ENCODE data around the gene CNOT3. TPM values are rescaled to one million over a fixed set of nuclear protein-coding genes. Genes with fewer than 3 reads are reported as not detected.

The CNOT3 gene
- total and polyA plus RNA-seq, 2 donors: 11.6 to 35.8 TPM

DNA sequence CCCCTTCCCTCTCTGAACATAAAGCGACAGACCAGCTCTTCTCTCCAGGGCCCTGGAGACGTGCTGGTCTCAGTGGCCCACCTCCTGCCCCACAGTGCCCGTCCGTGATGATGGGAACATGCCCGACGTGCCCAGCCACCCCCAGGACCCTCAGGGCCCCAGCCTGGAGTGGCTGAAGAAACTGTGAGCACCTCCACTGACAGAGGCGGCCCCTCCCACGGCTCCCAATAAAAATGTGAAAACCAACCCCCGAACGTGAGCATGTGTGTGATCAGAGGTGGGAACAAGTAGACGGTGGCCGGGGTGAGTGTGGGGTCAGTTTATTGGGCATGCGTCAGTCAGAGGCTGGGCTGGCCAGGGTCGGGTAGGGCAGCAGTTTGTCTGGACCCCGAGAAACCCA is 30.8 kb upstream of the CNOT3 start:
- Histone ChIP-seq H3K4me1 (ENCODE audit: insufficient read depth) (no peaks in the 10 kb centered on the region), H3K27ac (ENCODE audit: low read depth) (no peak overlapping the region), H3K4me3 (ENCODE audit: low read depth, low read length) (no peak overlapping the region), H3K36me3 (ENCODE audit: insufficient read depth) (peaks cover 2% of the 10 kb centered on the region)
- 72% methylated on average over 15 of the region's 15 CpGs for WGBS
- DNase-seq (ENCODE audit: extremely low spot score): no peak

DNA sequence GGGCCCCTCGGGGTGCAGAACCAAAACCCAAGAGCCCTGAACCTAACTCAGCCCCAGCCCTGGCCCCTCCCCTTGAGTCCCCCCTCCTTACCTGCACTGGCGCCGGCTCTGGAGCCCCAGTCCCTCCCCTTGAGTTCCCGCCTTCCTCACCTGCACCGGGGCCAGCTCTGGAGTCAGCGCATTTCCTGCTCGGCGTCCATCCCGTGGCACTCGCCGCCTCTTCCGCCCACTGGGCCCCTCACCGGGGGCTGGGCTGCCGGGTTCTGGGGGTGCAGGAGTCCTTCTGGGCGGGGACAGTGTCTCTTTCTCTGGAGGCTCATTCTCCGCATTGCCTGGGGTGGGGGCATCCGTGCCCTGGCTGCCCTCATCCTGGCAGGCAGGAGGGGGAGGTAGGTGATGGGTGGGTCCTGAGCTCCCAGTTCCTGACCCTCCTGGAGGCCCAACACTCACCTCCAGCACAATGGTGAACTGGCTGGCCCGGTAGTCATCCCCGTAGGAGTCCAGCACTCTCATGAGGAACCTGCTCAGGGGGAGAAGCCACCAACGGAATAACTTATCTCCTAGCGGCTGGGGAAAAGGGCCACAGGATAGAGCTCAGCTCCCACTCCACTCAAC is 29.6 kb upstream of the CNOT3 start:
- Histone ChIP-seq H3K27ac (ENCODE audit: low read depth) (no peak overlapping the region), H3K36me3 (ENCODE audit: insufficient read depth) (peaks cover 2% of the 10 kb centered on the region), H3K4me1 (ENCODE audit: insufficient read depth) (no peaks in the 10 kb centered on the region), H3K4me3 (ENCODE audit: low read depth, low read length) (no peak overlapping the region)
- no peak for DNase-seq (ENCODE audit: extremely low spot score)
- 79% methylated on average over 21 of the region's 21 CpGs for WGBS

DNA sequence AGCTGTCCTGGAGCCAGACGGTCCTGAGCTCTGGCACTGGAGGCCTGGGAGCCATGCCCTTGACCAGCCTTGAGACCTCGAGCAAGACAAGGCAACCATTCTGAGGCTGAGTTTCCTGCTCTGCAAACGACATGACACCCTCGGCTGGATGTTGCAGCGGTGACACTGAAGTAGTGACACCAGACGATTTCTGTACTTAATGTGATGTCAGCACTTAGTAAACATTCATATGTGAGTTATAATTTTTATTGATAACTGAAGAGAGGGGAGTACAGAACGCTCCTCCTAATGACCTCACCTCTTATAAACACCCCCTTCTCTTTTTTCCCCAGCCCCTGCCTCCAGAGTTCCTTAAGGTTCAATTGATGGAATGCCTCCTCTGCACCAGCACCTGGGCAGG is 29.1 kb upstream of the CNOT3 start:
- peaks cover 2% of the 10 kb centered on the region for H3K36me3 ChIP-seq (ENCODE audit: insufficient read depth)
- 75% methylated on average over 7 of the region's 7 CpGs for WGBS
- H3K27ac ChIP-seq (ENCODE audit: low read depth): no peak overlapping the region

GRCh38 chr19:54109651-54110050 is 27.9 kb upstream of the CNOT3 start:
- 74% methylated on average over 6 of the region's 6 CpGs for WGBS
- Histone ChIP-seq H3K4me1 (ENCODE audit: insufficient read depth) (no peaks in the 10 kb centered on the region), H3K36me3 (ENCODE audit: insufficient read depth) (peaks cover 2% of the 10 kb centered on the region), H3K4me3 (ENCODE audit: low read depth, low read length) (no peak overlapping the region), H3K27ac (ENCODE audit: low read depth) (no peak overlapping the region)
- no peak for DNase-seq (ENCODE audit: extremely low spot score)

More for the DNA sequence above, 29.1 kb upstream of the CNOT3 start:
- Histone ChIP-seq H3K4me1 (ENCODE audit: insufficient read depth) (no peaks in the 10 kb centered on the region), H3K4me3 (ENCODE audit: low read depth, low read length) (no peak overlapping the region)
- DNase-seq (ENCODE audit: extremely low spot score): no peak

- Histone ChIP-seq H3K4me3 (ENCODE audit: low read depth, low read length) (peak overlapping the region; percentile 39), H3K4me1 (ENCODE audit: insufficient read depth) (no peaks in the 10 kb centered on the region), H3K36me3 (ENCODE audit: insufficient read depth) (peaks cover 5% of the 10 kb centered on the region), H3K27ac (ENCODE audit: low read depth) (no peak overlapping the region)
- 21% methylated on average over 28 of the region's 28 CpGs for WGBS
- DNase-seq (ENCODE audit: extremely low spot score): no peak
Measured at GRCh38 chr19:54114340-54115108, 23.0 kb upstream of the CNOT3 start.

DNA sequence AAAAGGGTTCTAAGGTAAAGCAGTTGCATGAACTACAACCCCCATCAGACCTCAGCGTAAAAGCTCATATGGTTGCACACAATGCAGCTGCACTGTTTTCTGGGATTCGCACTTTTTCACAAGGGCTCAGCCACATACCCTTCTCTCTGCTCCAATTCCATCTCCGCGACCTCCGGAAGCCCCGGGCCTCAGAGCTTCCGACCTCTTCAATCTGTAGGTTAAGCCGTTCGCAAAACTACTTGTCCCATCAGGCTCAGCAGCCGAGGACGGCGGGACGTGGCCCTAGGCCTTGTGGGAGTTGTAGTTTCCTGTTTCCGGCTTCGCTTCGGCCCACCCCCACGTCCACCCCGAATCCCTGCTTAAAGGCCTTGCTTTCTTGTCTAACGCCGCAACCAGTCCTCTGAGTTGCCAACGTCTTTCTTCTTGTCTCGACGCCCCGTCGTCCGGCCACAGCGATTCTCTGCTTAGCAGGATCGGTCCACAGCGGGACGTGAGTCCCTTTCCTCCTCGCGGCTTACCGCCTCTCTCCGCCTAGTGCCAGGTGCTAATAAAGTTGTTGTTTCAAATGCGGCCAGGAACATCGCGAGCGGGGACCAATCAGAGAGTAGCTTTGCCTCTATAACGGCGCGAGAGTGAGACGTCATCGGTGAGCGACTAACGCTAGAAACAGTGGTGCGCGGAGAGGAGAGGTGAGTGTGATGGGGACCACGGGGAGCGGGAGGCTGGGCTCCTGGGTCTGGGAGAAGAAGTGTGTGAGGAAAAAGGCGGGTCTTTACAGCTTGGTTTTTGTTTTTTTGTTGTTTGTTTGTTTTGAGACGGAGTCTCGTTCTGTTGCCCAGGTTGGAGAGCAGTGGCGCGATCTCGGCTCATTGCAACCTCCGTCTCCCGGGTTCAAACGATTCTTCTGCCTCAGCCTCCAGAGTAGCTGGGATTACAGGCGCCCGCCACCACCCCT is 22.2 kb upstream of the CNOT3 start, which contains the start of the genes PRPF31 and TFPT:
PRPF31 (plus strand) TSS at position 646 of the 955 bp plus-strand sequence. CDS start 2,525 bp downstream, outside the sequence.
TFPT (minus strand) TSS at position 549 of the 955 bp plus-strand sequence; CDS start at position 161, 388 bp downstream.
- peaks cover 5% of the 10 kb centered on the region for H3K36me3 ChIP-seq (ENCODE audit: insufficient read depth)
- under 1% methylated on average over 60 of the region's 60 CpGs for WGBS
- H3K27ac ChIP-seq (ENCODE audit: low read depth): peak within 1 kb of the TSS; percentile 88
- no peaks in the 10 kb centered on the region for H3K4me1 ChIP-seq (ENCODE audit: insufficient read depth)
- peak; percentile 98 for DNase-seq (ENCODE audit: extremely low spot score)
- H3K4me3 ChIP-seq (ENCODE audit: low read depth, low read length): peak within 1 kb of the TSS; percentile 39

DNA sequence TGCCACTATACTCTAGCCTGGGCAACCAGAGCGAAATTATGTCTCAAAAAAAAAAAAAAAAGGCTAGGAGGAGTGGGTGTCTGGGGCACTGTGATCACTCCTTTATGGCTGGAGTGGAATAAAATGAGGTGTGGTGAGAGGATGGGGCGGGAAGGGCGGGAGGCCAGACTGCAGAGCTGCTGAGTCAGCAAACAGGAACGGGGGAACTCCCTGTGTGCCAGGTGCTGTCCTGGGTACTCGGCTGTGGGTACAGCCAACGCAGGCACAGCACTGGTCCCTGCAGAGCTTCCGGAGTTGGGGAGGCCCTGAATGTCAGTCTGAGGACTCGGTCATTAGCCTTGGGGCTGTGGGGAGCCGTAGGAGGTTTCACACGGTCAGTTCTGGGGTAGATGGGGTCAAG is 16.3 kb upstream of the CNOT3 start:
- WGBS: 94% methylated on average over 10 of the region's 10 CpGs
- no peak overlapping the region for H3K27ac ChIP-seq (ENCODE audit: low read depth)
- peaks cover 7% of the 10 kb centered on the region for H3K36me3 ChIP-seq (ENCODE audit: insufficient read depth)
- no peak for DNase-seq (ENCODE audit: extremely low spot score)
- no peak overlapping the region for H3K4me3 ChIP-seq (ENCODE audit: low read depth, low read length)
- H3K4me1 ChIP-seq (ENCODE audit: insufficient read depth): no peaks in the 10 kb centered on the region

- Histone ChIP-seq H3K36me3 (ENCODE audit: insufficient read depth) (peaks cover 4% of the 10 kb centered on the region), H3K27ac (ENCODE audit: low read depth) (no peak overlapping the region), H3K4me1 (ENCODE audit: insufficient read depth) (no peaks in the 10 kb centered on the region), H3K4me3 (ENCODE audit: low read depth, low read length) (no peak overlapping the region)
- DNase-seq (ENCODE audit: extremely low spot score): no peak
- WGBS: 92% methylated on average over 17 of the region's 17 CpGs
Measured at GRCh38 chr19:54123682-54124081, 13.9 kb upstream of the CNOT3 start.

- Histone ChIP-seq H3K4me1 (ENCODE audit: insufficient read depth) (no peaks in the 10 kb centered on the region), H3K27ac (ENCODE audit: low read depth) (no peak overlapping the region), H3K4me3 (ENCODE audit: low read depth, low read length) (no peak overlapping the region), H3K36me3 (ENCODE audit: insufficient read depth) (peaks cover 6% of the 10 kb centered on the region)
- 93% methylated on average over 19 of the region's 19 CpGs for WGBS
- DNase-seq (ENCODE audit: extremely low spot score): no peak
Measured at GRCh38 chr19:54124393-54124792, 13.2 kb upstream of the CNOT3 start.

GRCh38 chr19:54125713-54126112 is 11.8 kb upstream of the CNOT3 start:
- H3K4me1 ChIP-seq (ENCODE audit: insufficient read depth): no peaks in the 10 kb centered on the region
- H3K4me3 ChIP-seq (ENCODE audit: low read depth, low read length): no peak overlapping the region
- peaks cover 8% of the 10 kb centered on the region for H3K36me3 ChIP-seq (ENCODE audit: insufficient read depth)
- WGBS: 91% methylated on average over 9 of the region's 9 CpGs
- no peak for DNase-seq (ENCODE audit: extremely low spot score)
- H3K27ac ChIP-seq (ENCODE audit: low read depth): no peak overlapping the region

DNA sequence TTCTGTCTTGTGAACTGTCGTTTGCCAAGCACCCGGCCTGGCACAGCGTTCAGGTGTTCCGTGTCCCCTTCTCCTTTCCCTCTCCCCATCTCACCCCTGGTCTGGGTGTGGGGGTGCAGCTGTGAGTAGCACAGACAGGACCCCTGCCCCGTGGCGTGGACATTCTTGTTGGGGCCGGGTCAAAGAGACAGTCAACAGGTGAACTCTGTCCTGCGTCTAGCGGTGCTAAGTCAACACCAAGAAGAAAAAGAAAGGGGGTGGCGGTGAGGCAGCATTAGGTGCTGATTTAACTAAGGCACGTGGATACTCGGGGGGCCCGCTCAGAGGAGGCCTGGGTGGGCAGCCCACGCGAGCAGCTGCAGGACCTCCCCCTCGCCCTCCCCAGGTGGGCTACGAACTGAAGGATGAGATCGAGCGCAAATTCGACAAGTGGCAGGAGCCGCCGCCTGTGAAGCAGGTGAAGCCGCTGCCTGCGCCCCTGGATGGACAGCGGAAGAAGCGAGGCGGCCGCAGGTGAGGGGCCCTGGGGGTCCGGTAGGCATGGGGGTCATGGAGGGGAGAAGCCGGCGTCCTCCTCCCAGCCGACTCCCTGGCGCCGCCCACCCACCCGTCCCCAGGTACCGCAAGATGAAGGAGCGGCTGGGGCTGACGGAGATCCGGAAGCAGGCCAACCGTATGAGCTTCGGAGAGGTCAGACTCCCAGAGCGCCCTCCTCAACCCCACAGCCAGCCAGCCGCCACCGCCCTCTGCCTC is 9.7 kb upstream of the CNOT3 start:
- WGBS: 91% methylated on average over 44 of the region's 44 CpGs
- no peak for DNase-seq (ENCODE audit: extremely low spot score)
- H3K27ac ChIP-seq (ENCODE audit: low read depth): no peak overlapping the region
- H3K36me3 ChIP-seq (ENCODE audit: insufficient read depth): peaks cover 8% of the 10 kb centered on the region
- H3K4me3 ChIP-seq (ENCODE audit: low read depth, low read length): no peak overlapping the region
- H3K4me1 ChIP-seq (ENCODE audit: insufficient read depth): no peaks in the 10 kb centered on the region

GRCh38 chr19:54128441-54128725 is 9.2 kb upstream of the CNOT3 start:
- H3K4me3 ChIP-seq (ENCODE audit: low read depth, low read length): no peak overlapping the region
- no peaks in the 10 kb centered on the region for H3K4me1 ChIP-seq (ENCODE audit: insufficient read depth)
- no peak for DNase-seq (ENCODE audit: extremely low spot score)
- H3K27ac ChIP-seq (ENCODE audit: low read depth): no peak overlapping the region
- WGBS: 91% methylated on average over 20 of the region's 20 CpGs
- peaks cover 8% of the 10 kb centered on the region for H3K36me3 ChIP-seq (ENCODE audit: insufficient read depth)

All from urinary bladder (tissue), 4 donors.